Measurements from ENCODE around the gene COL4A6.

DNA sequence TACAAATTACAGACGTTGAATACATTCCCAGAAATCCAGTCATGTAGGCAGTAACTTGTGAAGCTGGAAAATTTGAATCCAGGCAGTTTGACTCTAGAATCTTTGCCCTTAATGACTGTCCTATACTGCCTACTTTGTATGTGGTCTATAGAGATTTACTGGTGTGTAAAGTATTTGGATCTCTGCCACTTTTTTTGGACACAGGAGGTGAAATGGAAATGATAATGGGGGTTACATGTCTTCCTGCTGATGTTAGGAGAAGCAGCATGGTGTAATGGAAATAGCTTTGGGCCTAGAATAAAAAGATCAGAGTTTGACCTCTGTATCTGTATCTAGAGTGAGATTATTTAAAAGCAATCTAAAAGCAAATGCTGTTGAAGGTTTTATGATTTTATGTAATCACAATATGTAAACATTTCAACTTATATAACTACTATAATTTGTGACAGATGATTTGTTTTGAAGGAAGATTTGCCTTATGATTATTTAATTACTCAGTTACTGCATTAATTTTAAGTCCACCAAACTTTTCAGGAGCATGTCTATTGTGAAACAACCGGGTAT, 4.8 kb upstream of the COL4A6 start:
- TF ChIP-seq, protein P1, sequence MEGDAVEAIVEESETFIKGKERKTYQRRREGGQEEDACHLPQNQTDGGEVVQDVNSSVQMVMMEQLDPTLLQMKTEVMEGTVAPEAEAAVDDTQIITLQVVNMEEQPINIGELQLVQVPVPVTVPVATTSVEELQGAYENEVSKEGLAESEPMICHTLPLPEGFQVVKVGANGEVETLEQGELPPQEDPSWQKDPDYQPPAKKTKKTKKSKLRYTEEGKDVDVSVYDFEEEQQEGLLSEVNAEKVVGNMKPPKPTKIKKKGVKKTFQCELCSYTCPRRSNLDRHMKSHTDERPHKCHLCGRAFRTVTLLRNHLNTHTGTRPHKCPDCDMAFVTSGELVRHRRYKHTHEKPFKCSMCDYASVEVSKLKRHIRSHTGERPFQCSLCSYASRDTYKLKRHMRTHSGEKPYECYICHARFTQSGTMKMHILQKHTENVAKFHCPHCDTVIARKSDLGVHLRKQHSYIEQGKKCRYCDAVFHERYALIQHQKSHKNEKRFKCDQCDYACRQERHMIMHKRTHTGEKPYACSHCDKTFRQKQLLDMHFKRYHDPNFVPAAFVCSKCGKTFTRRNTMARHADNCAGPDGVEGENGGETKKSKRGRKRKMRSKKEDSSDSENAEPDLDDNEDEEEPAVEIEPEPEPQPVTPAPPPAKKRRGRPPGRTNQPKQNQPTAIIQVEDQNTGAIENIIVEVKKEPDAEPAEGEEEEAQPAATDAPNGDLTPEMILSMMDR (IDR thresholded peaks at IDR 0.05), result no peak
- TF ChIP-seq POLR2A (IDR thresholded peaks at IDR 0.05) (no peak), POLR2AphosphoS5 (IDR thresholded peaks at IDR 0.05) (no peak)
